ENCODE measurements around the gene BTBD17.

GRCh38 chr17:74332763-74333283 is 28.8 kb downstream of the BTBD17 start:
- TF ChIP-seq POLR2A (IDR thresholded peaks at IDR 0.05) (no peak), CTCF (IDR thresholded peaks at IDR 0.05) (no peak)

Data from body of pancreas (tissue), 4 donors.